GM19043 (cell line): Measurements from ENCODE around the gene CASP14.
"Not testable (repeated sequence)": the region's sequence is repeated elsewhere in the genome, so short reads cannot be mapped to it uniquely, and the experiment has no call there.

Source experiments
- ATAC-seq: cut with Tn5 transposase; IDR thresholded peaks from one replicate; pipeline ENCODE4 v1.9.1; 2021; ENCODE audit warnings: low read depth; ENCODE audit not compliant: unreplicated experiment

Gene CASP14, protein sequence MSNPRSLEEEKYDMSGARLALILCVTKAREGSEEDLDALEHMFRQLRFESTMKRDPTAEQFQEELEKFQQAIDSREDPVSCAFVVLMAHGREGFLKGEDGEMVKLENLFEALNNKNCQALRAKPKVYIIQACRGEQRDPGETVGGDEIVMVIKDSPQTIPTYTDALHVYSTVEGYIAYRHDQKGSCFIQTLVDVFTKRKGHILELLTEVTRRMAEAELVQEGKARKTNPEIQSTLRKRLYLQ

DNA sequence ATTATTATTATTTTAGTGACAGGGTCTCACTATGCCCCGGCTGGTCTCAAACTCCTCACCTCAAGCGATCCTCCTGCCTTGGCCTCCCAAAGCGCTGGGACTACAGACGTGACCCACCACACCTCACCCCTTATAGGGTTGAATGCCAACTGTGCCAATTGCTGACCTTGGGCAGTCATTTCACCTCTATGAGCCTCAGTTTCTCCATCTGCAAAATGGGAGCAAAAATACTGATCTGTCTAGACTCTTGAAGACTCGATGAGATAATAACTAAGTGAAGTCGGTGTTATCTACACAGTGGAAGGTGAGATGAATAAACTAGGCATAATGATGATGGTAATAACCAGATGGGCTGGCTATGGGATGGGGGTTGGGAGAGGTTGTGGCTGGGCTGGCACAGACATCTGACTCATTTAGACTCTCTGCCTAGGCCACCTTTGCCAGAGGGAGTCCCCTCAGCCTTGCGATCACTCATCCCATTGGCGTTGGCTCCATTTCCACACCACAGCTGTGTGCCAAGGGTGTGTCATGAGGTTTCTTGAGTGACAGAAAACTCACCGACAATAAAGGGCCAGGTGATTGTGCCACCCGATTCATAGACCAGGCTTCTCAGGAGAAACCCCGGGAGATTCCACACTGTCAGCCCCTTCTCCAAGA is at the start of gene CASP14:
Gene CASP14 (plus strand): TSS at position 596 of the 657 bp plus-strand sequence. CDS start 2,772 bp downstream, outside the sequence.
- ATAC-seq: no peak

DNA sequence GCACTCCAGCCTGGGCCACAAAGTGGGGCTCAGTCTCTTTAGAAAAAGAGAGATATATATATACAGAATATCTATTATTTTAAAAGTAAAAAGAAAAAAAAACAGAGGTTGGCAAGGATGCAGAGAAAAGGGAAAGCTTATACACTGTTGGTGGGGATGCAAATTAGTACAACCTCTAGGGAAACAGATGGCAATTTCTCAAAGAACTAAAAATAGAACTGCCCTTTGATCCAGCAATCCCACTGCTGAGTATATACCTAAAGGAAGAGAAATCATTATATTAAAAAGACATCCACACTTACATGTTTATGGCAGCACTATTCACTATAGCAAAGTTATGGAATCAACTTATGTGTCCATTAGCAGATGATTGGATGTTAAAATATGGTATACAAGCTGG is 41.0 kb upstream of the CASP14 start:
- ATAC-seq: no peak

DNA sequence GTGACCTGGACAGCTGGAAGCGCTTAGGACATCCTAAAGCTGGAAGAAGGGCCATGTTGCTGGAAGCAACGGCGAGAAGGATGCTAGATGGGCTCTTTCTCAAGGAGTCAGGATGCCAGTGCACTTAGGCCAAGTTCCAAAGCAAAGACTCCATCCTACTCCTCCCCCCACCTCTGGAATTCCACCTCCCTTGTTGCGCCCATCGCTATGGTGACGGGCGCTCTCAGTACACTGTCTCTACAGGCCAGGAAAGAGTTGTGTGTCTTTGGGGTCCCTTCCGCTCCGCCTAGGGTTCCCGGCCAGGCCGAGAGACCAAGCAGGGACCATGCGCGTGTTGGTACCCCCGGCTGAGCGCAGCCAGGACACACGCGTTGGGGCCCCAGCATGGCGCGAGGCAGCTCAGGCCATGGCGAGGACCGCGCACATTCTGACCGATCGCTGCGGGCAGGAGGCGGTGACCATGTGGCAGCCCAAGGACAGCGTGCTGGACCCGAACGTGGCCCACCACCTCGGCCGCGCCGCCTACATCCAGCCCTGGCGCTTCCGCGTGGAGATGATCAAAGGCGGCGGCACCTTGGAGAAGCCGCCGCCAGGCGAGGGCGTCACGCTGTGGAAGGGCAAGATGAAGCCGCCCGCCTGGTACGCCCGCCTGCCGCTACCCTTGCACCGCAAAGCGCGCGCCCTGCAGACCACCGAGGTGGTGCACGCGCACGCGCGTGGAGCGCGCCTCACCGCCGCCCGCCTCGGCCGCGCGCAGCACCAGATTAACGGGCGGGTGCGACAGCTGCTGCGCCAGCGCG is 38.6 kb upstream of the CASP14 start:
- ATAC-seq: no peak

DNA sequence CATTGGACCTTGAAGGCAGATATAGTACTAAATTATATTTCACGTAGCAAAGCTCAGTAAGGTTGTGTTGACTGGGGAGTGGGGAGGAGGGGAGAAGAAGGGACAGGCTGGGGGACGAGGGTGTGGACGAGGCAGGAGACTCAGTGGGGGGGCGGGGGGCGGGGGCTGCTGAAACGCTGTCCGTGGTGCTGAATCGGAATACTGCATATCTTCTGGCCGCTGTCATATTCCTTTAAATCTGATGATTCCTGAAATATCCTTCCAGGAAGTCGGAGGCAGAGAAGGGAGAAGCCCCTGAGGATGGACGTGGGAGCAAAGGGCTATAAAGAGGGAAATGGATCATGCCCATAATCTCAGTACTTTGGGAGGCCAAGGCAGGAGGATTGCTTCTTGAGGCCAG is 34.7 kb upstream of the CASP14 start:
- no peak for ATAC-seq

DNA sequence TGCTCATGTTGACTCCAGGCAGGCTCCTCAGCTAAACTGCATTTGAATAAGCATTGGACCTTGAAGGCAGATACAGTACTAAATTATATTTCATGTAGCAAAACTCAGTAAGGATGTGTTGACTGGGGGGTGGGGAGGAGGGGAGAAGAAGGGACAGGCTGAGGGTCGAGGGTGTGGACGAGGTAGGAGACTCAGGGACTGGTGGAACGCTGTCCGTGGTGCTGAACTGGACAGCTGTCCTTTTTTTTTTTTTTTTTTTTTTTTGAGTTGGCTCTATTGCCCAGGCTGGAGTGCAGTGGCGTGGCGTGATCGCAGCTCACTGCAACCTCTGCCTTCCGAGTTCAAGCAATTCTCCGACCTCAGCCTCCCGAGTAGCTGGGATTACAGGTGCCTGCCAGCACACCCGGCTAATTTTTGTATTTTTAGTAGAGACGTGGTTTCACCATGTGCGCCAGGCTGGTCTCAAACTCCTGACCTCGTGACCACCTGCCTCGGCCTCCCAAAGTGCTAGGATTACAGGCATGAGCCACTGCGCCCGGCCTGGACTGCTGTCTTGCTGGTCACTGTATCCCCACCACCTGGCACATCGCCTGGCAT is 33.2 kb upstream of the CASP14 start:
- ATAC-seq: no peak

DNA sequence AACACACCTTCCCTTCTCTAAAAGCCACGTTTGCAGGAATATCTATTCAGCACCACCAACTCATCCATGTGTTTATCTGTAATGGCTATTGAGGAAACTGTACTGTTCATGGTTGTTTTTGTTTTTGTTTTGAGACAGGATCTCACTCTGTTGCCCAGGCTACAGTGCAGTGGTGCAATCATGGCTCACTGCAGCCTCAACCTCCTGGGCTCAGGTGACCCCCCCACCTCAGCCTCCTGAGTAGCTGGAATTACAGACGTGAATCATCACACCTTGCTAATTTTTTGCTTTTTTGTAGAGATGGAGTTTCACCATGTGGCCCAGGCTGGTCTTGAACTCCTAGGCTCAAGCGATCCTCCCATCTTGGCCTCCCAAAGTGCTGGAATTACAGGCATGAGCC is 30.4 kb upstream of the CASP14 start:
- ATAC-seq: not testable (repeated sequence)

DNA sequence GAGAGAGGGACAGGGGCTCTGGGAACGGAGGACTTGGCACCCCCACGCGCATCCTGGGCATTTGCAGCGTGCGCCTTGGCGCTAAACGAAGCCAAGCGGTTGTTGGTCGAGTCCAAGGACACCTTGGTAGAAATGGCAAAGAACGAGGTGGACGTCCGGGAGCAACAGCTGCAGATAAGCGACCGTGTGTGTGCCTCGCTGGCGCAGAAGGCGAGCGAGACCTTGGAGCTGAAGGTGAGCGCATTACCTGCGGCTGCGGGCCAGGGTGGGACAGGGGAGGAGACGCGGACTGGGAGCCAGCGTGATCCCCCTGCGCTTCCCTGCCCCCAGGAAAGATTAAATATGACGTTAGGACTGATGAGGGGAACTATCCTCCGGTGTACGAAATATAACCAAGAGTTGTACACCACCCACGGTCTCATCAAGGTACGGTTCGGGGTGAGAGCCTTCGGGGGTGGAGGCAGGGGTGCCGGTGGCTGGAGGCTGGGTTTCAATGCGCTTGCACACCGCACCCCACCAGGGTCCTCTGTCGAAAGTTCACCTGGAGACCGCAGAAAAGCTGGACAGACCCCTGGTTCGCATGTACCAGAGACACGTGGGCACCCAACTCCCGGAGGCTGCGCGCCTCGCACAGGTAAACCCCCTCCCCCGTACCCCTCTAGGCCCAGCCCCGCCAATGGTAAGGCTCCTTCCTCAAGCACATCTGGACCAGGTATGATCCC is 27.8 kb upstream of the CASP14 start:
- no peak for ATAC-seq

DNA sequence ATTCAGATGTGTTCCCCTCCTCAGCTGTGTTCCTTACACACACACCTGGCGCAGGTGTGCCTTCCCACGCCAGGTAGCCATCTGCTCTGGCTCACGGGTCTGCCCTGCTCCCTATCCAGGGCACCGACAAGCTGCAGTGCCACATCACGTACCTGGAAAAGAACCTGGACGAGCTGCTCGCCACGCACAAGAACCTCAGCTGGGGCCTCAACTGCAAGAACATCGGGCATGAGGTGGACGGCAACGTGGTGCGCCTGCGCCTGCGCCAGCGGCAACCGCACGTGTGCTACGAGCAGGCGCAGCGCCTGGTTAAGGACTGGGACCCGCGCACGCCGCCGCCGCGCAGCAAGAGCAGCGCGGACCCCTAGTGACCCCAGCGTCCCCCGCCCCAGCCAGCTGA is 26.5 kb upstream of the CASP14 start:
- ATAC-seq: no peak

DNA sequence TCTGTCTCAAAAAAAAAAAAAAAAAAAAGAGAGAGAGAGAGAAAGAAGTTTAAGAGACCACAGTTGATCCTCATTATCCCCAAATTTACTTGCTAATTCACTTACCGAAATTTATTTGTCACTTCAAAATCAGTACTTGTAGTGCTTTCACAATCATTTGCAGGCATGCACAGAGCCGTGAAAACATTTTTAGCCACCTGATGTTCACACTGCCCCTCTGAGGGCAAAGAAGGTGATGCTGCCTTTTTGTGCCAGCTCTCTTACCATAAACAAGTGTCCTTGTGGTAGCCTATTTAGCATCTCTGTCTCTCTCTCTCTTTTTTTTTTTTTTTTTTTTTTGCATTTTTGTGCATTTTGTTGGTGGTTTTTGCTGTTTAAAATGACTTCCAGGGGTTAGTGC is 24.1 kb upstream of the CASP14 start:
- ATAC-seq: no peak

DNA sequence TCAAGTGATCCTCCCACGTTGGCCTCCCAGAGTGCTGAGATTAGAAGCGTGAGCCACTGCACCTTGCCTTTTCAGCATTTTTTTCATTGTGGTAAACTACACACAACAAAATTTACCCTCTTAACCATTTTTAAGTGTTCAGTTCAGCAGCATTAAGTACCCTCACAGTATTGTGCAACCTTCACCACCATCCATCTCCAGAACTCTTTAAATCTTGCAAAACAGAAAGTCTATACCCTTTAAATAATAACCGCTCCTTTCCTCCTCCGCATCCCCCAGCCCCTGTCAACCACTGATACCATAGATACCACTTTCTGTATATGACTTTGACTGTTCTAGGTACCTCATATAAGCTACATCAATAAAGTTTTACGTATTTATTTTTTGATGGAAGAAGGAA is 20.8 kb upstream of the CASP14 start:
- no peak for ATAC-seq

DNA sequence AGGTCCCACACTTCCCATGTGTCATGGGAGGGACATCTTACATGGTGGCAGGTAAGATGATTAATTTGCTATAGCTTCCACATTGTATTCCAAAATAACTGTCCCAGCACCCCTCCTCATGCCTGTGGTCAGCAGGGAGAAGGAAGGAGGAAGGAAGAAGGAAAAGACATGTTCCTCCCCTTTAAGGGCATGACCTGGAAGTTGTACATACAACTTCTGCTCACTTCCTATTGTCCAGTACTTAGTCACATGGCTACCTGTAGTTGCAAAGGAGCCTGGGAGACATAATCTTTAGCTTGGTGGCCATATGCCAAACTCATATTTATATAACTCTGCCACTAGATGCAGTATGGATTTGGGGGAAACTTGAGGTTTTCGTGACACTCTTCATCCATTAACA is 17.6 kb upstream of the CASP14 start:
- ATAC-seq: no peak

DNA sequence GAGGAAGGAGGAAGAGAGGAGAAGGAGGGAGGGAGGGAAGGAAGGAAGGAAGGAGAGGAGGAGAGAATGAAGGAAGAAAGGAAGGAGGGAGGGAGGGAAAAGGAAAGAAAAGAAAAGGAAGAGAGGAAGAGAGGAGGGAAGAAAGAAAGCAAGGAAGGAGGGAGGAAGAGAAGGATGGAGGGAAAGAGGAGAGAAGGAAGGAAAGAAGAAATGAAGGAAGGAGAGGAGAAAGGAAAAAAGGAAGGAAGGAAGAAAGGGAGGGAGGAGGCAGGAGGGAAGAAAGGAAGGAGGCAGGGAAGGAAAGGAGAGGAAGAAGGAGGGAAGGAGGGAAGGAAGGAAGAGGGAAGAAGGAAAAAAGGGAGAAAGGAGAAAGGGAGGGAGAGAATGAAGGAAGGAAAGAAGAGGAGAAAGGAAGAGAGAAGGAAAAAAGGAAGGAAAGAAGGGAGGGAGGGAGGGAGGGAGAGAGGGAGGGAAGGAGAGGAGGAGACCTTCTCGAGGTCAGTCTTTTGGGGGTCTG is 13.4 kb upstream of the CASP14 start:
- ATAC-seq: no peak

DNA sequence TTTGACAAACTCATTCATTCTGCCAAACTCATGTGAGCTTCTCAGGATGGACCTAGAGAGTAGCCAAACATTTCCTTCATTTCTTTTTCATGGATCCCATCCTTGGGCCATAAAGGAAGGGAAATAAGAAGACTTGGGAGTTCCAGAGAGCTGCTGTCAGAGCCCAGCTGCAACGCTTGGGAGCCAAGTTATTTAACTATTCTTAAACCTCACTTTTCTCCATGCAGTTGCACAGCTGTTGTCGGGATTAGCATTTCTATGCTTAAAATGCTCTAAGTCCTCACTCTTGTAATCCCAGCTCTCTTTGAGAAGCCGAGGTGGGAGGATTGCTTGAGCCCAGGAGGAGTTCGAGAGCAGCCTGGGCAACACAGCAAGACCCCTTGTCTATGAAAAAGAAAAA is 11.7 kb upstream of the CASP14 start:
- no peak for ATAC-seq

DNA sequence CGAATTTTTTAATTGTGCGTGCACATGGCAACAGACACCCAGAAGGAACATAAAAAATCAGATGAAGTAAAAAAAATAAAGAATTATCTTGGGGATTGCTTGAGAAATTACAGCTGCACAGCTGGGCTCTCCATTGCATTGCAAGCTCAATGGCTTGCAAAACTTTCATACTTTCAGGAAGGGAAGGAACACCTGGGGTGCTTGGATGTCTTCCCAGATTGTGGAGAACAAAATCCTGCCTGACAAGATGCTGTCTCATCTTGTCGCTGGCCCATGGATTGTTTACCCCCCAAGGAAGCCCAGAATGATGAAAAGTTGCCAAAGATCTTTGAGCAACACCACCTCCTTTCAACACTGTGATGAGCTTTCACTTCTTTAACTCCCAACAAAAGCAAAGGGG is 11.0 kb upstream of the CASP14 start:
- ATAC-seq: no peak

DNA sequence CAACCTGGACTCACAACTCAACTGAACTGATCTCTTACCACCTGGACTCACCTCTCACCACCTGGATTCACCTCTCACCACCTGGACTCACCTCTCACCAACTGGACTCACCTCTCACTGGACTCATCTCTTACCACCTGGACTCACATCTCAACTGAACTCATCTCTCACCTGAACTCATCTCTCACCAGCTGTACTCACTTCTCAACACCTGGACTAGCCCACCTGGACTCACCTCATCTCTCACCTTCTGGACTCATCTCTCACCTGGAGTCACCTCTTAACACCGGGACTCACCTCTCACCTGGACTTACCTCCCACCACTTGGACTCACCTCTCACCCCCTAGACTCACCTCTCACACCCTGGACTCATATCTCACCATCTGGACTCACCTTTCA is 7.3 kb upstream of the CASP14 start:
- ATAC-seq: no peak

DNA sequence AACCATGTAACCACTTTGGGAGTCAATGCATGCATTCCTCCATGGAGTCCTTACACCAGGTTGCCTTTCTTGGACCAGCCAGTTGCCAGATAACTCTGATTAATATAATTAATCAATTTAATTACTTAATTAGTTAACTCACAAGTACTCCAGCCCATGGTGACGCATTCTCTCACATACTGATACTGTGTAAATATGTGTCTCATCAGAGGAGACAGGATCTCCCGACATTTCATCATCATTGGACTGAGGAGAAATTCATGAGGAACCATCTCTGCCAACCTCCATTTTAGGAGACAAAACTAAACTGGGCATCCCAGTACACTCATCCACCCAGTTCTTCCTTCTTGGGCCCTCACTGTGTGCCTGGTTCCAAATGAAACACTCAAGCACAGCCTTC is 6.5 kb upstream of the CASP14 start:
- no peak for ATAC-seq

DNA sequence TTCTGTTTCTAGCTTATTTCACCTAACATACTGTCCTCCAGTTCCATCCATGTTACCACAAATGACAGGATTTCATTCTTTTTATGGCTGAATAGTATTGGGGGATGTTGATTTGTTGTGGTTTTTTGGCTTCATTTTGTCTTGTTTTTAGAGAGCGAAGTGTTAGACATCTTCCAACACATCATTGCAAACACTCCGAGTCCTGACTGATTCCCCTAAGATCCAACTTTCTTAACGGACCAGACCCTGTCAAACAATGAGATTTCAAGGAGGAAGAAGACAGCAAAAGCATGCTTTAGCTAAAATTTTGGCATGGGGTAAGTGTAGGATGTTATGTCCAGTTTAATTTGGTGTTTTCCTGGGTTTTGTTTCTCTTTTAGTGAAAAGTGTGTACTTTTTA is 3.8 kb upstream of the CASP14 start:
- ATAC-seq: no peak

DNA sequence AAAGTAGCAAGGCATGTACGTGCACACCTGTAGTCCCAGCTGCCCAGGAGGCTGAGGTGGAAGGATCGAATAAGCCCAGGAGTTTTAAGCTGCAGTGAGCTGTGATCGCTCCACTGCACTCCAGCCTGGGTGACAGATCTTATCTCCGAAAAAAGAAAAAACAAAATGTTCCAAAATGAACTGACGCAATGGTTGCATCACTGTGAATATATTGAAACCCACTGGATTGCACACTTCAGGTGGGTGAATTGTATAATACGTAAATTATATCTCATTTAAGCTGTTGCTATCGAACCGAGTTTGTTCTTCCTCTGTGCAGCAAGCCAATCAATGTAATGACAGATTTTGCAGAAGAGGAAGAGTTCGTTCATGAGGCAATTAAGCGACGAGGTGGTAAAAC is 1.6 kb upstream of the CASP14 start:
- no peak for ATAC-seq

DNA sequence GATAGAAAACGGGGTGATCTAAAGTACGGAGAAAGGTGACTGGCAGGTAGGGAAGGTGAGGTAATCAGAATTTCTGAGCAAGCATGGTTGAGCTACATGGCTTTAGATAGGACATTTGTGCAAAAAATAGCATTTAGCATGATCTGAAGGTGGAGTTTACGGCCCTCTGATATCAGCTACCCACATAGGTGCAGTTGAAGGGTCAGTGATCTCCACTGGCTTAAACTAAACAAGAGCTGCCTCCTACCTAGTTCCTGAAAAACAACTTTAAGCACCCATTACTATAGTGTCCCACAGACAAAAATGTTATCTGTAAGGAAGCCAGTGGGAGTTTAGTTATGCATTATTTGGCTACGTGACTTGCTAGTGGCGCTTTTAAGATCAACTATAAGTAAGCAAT is 1.2 kb upstream of the CASP14 start:
- no peak for ATAC-seq

DNA sequence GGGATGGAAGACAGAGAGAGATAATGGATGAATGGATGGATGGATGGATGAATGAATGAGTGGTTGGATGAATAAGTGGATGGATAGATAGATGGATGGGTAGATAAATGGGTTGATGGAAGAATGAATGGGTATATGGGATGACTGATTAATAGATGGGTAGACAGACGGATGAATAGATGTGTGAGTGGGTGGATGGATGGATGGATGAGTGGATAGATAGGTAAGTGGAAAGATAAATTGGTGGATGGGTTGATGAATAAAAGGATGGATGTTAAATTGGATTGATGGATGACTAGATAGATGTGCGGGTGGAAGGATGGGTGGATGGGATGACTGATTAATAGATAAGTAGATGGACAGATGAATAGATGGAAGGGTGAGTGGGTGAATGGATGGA is 1.4 kb downstream of the CASP14 start:
- no peak for ATAC-seq

DNA sequence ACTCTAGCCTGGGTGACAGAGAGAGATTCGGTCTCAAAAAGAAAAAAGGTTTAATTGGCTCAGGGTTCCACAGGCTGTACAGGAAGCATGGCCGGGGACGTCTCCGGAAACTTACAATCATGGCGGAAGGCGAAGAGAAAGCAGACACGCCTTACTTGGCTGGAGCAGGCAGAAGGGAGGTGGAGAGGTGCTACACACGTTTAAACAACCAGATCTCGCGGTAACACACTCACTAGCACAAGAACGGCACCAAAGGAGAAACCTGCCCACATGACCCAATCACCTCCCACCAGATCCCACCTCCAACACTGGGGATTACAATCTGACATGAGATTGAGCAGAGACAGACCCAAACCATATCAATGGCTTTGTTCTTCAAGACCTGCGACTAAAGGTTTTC is 12.8 kb downstream of the CASP14 start:
- no peak for ATAC-seq
